ENCODE measurements around the gene KIF26A. TPM values are rescaled to one million over a fixed set of nuclear protein-coding genes. Genes with fewer than 3 reads are reported as not detected.

KIF26A gene
- polyA plus RNA-seq, 1 experiment, result 0.10 TPM

DNA sequence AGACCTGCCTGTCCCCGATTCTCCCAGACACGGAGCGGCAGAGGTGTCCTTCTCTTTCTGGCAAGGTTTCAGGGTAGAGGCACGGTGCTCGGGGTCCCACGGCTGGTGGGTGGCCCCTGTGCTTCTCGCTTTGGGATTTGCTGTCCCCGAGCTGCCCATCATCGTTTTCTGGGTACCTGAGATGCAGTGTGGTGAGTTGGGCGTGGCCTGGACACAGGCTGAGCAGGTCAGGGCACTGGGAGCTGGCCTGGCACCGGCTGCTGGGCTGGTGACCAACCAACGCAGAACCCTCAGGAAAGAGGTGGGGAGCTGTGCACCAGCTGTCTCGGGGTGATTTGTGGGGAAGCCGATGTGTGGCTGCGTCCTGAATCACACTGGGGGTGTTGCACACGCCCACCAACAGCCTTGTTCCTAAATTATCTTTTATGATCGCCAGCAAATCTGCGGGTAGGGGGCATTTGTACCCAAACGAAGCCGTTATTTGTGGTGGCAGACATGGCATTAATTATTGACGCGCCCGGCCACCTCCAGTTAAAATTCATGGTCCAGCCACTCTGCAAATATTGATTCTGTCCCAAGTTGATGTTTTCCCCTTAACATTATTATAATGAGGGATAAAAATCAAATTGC is 61.0 kb downstream of the KIF26A start:
- DNase-seq (ENCODE audit: low read depth), result no peak
- Histone ChIP-seq H3K36me3 (ENCODE audit: control insufficient read depth, insufficient read depth, low read length) (no peaks in the 10 kb centered on the region), H3K27me3 (ENCODE audit: control insufficient read depth, insufficient read depth, low read length) (no peaks in the 10 kb centered on the region), H3K4me3 (ENCODE audit: low read depth, low read length) (no peak overlapping the region)
- TF ChIP-seq, protein P1, sequence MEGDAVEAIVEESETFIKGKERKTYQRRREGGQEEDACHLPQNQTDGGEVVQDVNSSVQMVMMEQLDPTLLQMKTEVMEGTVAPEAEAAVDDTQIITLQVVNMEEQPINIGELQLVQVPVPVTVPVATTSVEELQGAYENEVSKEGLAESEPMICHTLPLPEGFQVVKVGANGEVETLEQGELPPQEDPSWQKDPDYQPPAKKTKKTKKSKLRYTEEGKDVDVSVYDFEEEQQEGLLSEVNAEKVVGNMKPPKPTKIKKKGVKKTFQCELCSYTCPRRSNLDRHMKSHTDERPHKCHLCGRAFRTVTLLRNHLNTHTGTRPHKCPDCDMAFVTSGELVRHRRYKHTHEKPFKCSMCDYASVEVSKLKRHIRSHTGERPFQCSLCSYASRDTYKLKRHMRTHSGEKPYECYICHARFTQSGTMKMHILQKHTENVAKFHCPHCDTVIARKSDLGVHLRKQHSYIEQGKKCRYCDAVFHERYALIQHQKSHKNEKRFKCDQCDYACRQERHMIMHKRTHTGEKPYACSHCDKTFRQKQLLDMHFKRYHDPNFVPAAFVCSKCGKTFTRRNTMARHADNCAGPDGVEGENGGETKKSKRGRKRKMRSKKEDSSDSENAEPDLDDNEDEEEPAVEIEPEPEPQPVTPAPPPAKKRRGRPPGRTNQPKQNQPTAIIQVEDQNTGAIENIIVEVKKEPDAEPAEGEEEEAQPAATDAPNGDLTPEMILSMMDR (IDR thresholded peaks at IDR 0.05; ENCODE audit: insufficient read depth, low read depth, low read length), result no peak
- CTCF ChIA-PET, result no interaction called here
- POLR2A ChIA-PET, result no interaction called here

DNA sequence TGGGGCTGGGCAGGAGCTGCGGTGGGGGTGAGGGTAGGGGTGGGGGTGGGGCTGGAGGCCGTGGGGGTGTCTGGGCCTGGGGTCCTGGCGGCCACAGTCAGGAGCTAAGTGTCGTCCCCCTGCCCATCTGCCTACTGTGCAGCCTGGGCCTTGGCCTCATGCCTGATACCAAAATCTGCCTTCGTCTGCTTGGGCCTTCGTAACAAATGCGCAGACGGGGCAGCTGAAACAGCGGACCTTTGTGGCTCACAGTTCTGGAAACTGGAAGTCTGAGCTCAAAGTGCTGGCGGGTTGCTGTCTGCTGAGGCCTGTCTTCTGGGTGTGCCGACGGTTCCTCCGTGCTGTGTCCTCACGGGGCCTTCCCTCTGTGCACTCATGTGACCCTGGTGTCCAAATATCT is 61.7 kb downstream of the KIF26A start:
- TF ChIP-seq, protein P1 (IDR thresholded peaks at IDR 0.05; ENCODE audit: insufficient read depth, low read depth, low read length), result no peak
- POLR2A ChIA-PET, result no interaction called here
- CTCF ChIA-PET, result no interaction called here
- Histone ChIP-seq H3K4me3 (ENCODE audit: low read depth, low read length) (no peak overlapping the region), H3K27me3 (ENCODE audit: control insufficient read depth, insufficient read depth, low read length) (no peaks in the 10 kb centered on the region), H3K36me3 (ENCODE audit: control insufficient read depth, insufficient read depth, low read length) (no peaks in the 10 kb centered on the region)
- no peak for DNase-seq (ENCODE audit: low read depth)

DNA sequence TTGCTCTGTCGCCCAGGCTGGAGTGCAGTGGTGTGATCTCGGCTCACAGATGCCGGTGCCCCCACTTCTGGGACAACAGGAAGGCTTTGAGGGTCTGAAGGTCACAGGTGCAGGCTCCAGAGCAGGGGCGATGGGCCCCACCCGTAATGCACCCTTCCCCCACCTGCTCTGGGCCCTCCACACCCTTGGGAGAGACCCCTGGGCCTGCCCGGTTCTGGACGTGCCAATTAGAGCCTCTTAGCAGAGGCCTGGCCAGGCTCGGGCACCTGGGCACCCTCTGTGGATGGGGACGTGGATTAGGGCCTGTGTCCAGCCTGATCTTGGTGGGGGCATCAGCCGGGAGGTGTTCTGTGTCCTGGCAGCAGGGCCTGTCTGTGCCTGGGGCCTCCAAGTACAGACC is 62.2 kb downstream of the KIF26A start:
- Histone ChIP-seq H3K27me3 (ENCODE audit: control insufficient read depth, insufficient read depth, low read length) (no peaks in the 10 kb centered on the region), H3K4me3 (ENCODE audit: low read depth, low read length) (no peak overlapping the region), H3K36me3 (ENCODE audit: control insufficient read depth, insufficient read depth, low read length) (no peaks in the 10 kb centered on the region)
- CTCF ChIA-PET, result no interaction called here
- DNase-seq (ENCODE audit: low read depth), result no peak
- TF ChIP-seq, protein P1 (IDR thresholded peaks at IDR 0.05; ENCODE audit: insufficient read depth, low read depth, low read length), result no peak
- POLR2A ChIA-PET, result no interaction called here

DNA sequence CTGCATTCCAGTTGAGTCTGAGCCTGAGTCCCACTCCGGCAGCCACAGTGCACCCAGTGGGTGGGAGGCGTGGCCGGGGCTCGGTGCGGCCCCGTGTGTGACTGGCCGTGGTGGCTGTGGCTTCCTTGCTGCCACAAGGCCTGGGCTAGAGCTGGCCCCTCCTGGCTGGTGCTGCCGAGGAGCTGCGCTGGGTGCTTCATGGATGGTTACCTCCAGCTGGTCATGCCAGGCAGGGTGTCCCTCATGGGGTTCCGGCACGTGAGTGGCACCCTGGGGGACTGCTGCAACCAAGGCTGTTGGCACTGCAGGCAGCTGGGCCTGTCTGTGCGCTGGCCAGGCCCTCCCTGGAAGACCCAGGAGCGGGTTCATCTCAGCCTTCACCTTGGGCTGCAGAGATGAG is 62.7 kb downstream of the KIF26A start:
- no peak overlapping the region for H3K4me3 ChIP-seq (ENCODE audit: low read depth, low read length)
- no peaks in the 10 kb centered on the region for H3K36me3 ChIP-seq (ENCODE audit: control insufficient read depth, insufficient read depth, low read length)
- no peaks in the 10 kb centered on the region for H3K27me3 ChIP-seq (ENCODE audit: control insufficient read depth, insufficient read depth, low read length)
- ChIA-PET POLR2A (no interaction called here), CTCF (no interaction called here)
- no peak for DNase-seq (ENCODE audit: low read depth)
- TF ChIP-seq, protein P1 (IDR thresholded peaks at IDR 0.05; ENCODE audit: insufficient read depth, low read depth, low read length), result no peak

DNA sequence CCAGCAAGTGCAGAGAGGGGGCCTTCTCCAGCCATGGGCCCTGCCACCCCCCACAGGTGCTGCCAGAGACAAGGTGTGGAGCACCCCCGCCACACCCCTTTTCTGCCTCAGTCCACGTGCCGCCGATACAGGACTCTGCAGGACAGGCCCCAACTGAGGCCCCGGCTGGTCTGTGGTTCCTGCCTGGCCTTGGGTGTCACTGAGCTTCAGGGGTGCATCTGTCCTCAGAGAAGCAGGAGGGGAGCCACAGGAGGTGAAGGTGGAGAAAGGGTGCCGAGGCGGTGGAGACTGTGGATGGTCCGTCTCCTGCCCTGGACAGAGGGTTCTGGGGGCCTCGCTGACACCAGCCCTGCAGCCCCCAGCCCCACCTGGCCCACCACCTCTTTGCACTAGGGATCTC is 63.1 kb downstream of the KIF26A start:
- Histone ChIP-seq H3K36me3 (ENCODE audit: control insufficient read depth, insufficient read depth, low read length) (no peaks in the 10 kb centered on the region), H3K27me3 (ENCODE audit: control insufficient read depth, insufficient read depth, low read length) (no peaks in the 10 kb centered on the region), H3K4me3 (ENCODE audit: low read depth, low read length) (no peak overlapping the region)
- ChIA-PET POLR2A (no interaction called here), CTCF (no interaction called here)
- TF ChIP-seq, protein P1 (IDR thresholded peaks at IDR 0.05; ENCODE audit: insufficient read depth, low read depth, low read length), result no peak
- DNase-seq (ENCODE audit: low read depth), result no peak
